Measurements from ENCODE around the gene RBM18. TPM values are rescaled to one million over a fixed set of nuclear protein-coding genes. Genes with fewer than 3 reads are reported as not detected.

Gene RBM18
- total RNA-seq, 1 experiment from 2014 or later, result 30.8 TPM

GRCh38 chr9:122307925-122308324 is 43.3 kb upstream of the RBM18 start:
- H3K27me3 ChIP-seq (replicated peaks; ENCODE audit: insufficient read depth, low read depth, low read length, poor library complexity), result no peaks in the 10 kb centered on the region
- H3K36me3 ChIP-seq (ENCODE audit: insufficient read depth, low read length, poor library complexity, severe bottlenecking), result peaks cover 21% of the 10 kb centered on the region
- POLR2A ChIA-PET (ENCODE audit: low non-redundant PET), result interaction anchor here (0.8 kb wide), 1 partner anchor 60 kb away, joined by 4 read pairs; no protein-coding TSS in a partner anchor
- H3K4me1 ChIP-seq (ENCODE audit: insufficient read depth, low read length, poor library complexity, severe bottlenecking), result no peaks in the 10 kb centered on the region
- H3K9me3 ChIP-seq (ENCODE audit: low read depth, low read length, poor library complexity, severe bottlenecking), result no peaks in the 10 kb centered on the region
- BruUV-seq (replicated peaks), result no TSS peak
- TF ChIP-seq, protein P1, sequence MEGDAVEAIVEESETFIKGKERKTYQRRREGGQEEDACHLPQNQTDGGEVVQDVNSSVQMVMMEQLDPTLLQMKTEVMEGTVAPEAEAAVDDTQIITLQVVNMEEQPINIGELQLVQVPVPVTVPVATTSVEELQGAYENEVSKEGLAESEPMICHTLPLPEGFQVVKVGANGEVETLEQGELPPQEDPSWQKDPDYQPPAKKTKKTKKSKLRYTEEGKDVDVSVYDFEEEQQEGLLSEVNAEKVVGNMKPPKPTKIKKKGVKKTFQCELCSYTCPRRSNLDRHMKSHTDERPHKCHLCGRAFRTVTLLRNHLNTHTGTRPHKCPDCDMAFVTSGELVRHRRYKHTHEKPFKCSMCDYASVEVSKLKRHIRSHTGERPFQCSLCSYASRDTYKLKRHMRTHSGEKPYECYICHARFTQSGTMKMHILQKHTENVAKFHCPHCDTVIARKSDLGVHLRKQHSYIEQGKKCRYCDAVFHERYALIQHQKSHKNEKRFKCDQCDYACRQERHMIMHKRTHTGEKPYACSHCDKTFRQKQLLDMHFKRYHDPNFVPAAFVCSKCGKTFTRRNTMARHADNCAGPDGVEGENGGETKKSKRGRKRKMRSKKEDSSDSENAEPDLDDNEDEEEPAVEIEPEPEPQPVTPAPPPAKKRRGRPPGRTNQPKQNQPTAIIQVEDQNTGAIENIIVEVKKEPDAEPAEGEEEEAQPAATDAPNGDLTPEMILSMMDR (conservative IDR thresholded peaks at IDR 0.05; ENCODE audit: low read depth, low read length), result no peak
- TF ChIP-seq EZH2 (IDR thresholded peaks at IDR 0.05; ENCODE audit: borderline replicate concordance, low read depth, low read length, poor library complexity, severe bottlenecking), result no peak
- no peak overlapping the region for H3K27ac ChIP-seq (ENCODE audit: low read depth, low read length, poor library complexity, severe bottlenecking)
- CTCF ChIA-PET, result no interaction called here
- no peak overlapping the region for H3K4me3 ChIP-seq (ENCODE audit: low read depth, low read length, poor library complexity, severe bottlenecking)
- DNase-seq (ENCODE audit: low spot score), result no peak
- intact Hi-C loops (cut with micrococcal nuclease; ENCODE audit: unreplicated experiment), result no loop called here

GRCh38 chr9:122307061-122307460 is 42.4 kb upstream of the RBM18 start:
- Histone ChIP-seq H3K4me1 (ENCODE audit: insufficient read depth, low read length, poor library complexity, severe bottlenecking) (no peaks in the 10 kb centered on the region), H3K27me3 (replicated peaks; ENCODE audit: insufficient read depth, low read depth, low read length, poor library complexity) (no peaks in the 10 kb centered on the region), H3K36me3 (ENCODE audit: insufficient read depth, low read length, poor library complexity, severe bottlenecking) (peaks cover 23% of the 10 kb centered on the region), H3K9me3 (ENCODE audit: low read depth, low read length, poor library complexity, severe bottlenecking) (no peaks in the 10 kb centered on the region), H3K27ac (ENCODE audit: low read depth, low read length, poor library complexity, severe bottlenecking) (no peak overlapping the region), H3K4me3 (ENCODE audit: low read depth, low read length, poor library complexity, severe bottlenecking) (no peak overlapping the region)
- no TSS peak for BruUV-seq (replicated peaks)
- no peak for DNase-seq (ENCODE audit: low spot score)
- intact Hi-C loops (cut with micrococcal nuclease; ENCODE audit: unreplicated experiment), result no loop called here
- ChIA-PET POLR2A (ENCODE audit: low non-redundant PET) (interaction anchor here (0.8 kb wide), 1 partner anchor 61 kb away, joined by 4 read pairs; no protein-coding TSS in a partner anchor), CTCF (no interaction called here)
- TF ChIP-seq EZH2 (IDR thresholded peaks at IDR 0.05; ENCODE audit: borderline replicate concordance, low read depth, low read length, poor library complexity, severe bottlenecking), result no peak
- TF ChIP-seq, protein P1 (conservative IDR thresholded peaks at IDR 0.05; ENCODE audit: low read depth, low read length), result no peak

GRCh38 chr9:122302237-122303093 is 37.8 kb upstream of the RBM18 start:
- DNase-seq (ENCODE audit: low spot score), result no peak
- ChIA-PET CTCF (no interaction called here), POLR2A (ENCODE audit: low non-redundant PET) (no interaction called here)
- no peak overlapping the region for H3K27ac ChIP-seq (ENCODE audit: low read depth, low read length, poor library complexity, severe bottlenecking)
- peaks cover 24% of the 10 kb centered on the region for H3K36me3 ChIP-seq (ENCODE audit: insufficient read depth, low read length, poor library complexity, severe bottlenecking)
- no TSS peak for BruUV-seq (replicated peaks)
- no peak overlapping the region for H3K4me3 ChIP-seq (ENCODE audit: low read depth, low read length, poor library complexity, severe bottlenecking)
- no peaks in the 10 kb centered on the region for H3K27me3 ChIP-seq (replicated peaks; ENCODE audit: insufficient read depth, low read depth, low read length, poor library complexity)
- H3K9me3 ChIP-seq (ENCODE audit: low read depth, low read length, poor library complexity, severe bottlenecking), result no peaks in the 10 kb centered on the region
- intact Hi-C loops (cut with micrococcal nuclease; ENCODE audit: unreplicated experiment), result no loop called here
- no peaks in the 10 kb centered on the region for H3K4me1 ChIP-seq (ENCODE audit: insufficient read depth, low read length, poor library complexity, severe bottlenecking)
- TF ChIP-seq, protein P1 (conservative IDR thresholded peaks at IDR 0.05; ENCODE audit: low read depth, low read length), result no peak
- no peak for TF ChIP-seq EZH2 (IDR thresholded peaks at IDR 0.05; ENCODE audit: borderline replicate concordance, low read depth, low read length, poor library complexity, severe bottlenecking)
